ENCODE measurements around the gene TGFA. TPM values are rescaled to one million over a fixed set of nuclear protein-coding genes. Genes with fewer than 3 reads are reported as not detected.

The TGFA gene
- total and polyA plus RNA-seq, 3 experiments from 2014 or later, result 0.35 to 3.0 (median 0.42) TPM

- no peaks in the 10 kb centered on the region for H3K36me3 ChIP-seq (ENCODE audit: insufficient read depth, low read length)
- H3K4me1 ChIP-seq (ENCODE audit: insufficient read depth, low read length), result peaks cover 3% of the 10 kb centered on the region
- H3K9me3 Mint-ChIP-seq, result peaks cover 0 to 9% (median 4%) of the 10 kb centered on the region in 5 donors
- H3K36me3 Mint-ChIP-seq, result peaks cover 0 to 4% (median 0%) of the 10 kb centered on the region in 3 donors
- ChIA-PET CTCF (interaction anchor here (1.0 kb wide), 1 partner anchor 271 kb away, joined by 3 read pairs; no protein-coding TSS in a partner anchor), POLR2A (no interaction called here)
- H3K27me3 Mint-ChIP-seq, result peaks cover 16 to 63% of the 10 kb centered on the region in 2 donors
- DNase-seq, result no peak
- no peaks in the 10 kb centered on the region for H3K4me1 Mint-ChIP-seq
- no peaks in the 10 kb centered on the region for H3K27me3 ChIP-seq (ENCODE audit: insufficient read depth, low read length, poor library complexity, severe bottlenecking)
- H3K27ac Mint-ChIP-seq, result no peak overlapping the region
- H3K9me3 ChIP-seq (ENCODE audit: low read length), result no peaks in the 10 kb centered on the region
- no peak overlapping the region for H3K27ac ChIP-seq (ENCODE audit: low read depth, low read length)
- H3K4me3 Mint-ChIP-seq, result no peak overlapping the region
- no peak overlapping the region for H3K4me3 ChIP-seq (ENCODE audit: low read length)
Observed at GRCh38 chr2:70574109-70574508, 20.5 kb upstream of the TGFA start.

GRCh38 chr2:70570041-70570661 lies 16.5 kb upstream of the TGFA start:
- no peak overlapping the region for H3K27ac ChIP-seq (ENCODE audit: low read depth, low read length)
- no peaks in the 10 kb centered on the region for H3K9me3 ChIP-seq (ENCODE audit: low read length)
- DNase-seq, result no peak
- no peaks in the 10 kb centered on the region for H3K27me3 ChIP-seq (ENCODE audit: insufficient read depth, low read length, poor library complexity, severe bottlenecking)
- ChIA-PET CTCF (no interaction called here), POLR2A (no interaction called here)
- no peaks in the 10 kb centered on the region for H3K36me3 Mint-ChIP-seq
- H3K4me3 Mint-ChIP-seq, result no peak overlapping the region
- no peaks in the 10 kb centered on the region for H3K36me3 ChIP-seq (ENCODE audit: insufficient read depth, low read length)
- peaks cover 10 to 40% of the 10 kb centered on the region in 2 donors for H3K27me3 Mint-ChIP-seq
- no peaks in the 10 kb centered on the region for H3K4me1 Mint-ChIP-seq
- H3K4me1 ChIP-seq (ENCODE audit: insufficient read depth, low read length), result peaks cover 3% of the 10 kb centered on the region
- no peak overlapping the region for H3K27ac Mint-ChIP-seq
- H3K4me3 ChIP-seq (ENCODE audit: low read length), result no peak overlapping the region
- H3K9me3 Mint-ChIP-seq, result peaks cover 0 to 1% (median 0%) of the 10 kb centered on the region in 5 donors

GRCh38 chr2:70569559-70569958 lies 15.9 kb upstream of the TGFA start:
- ChIA-PET CTCF (no interaction called here), POLR2A (no interaction called here)
- Histone ChIP-seq H3K27ac (ENCODE audit: low read depth, low read length) (no peak overlapping the region), H3K36me3 (ENCODE audit: insufficient read depth, low read length) (no peaks in the 10 kb centered on the region), H3K4me3 (ENCODE audit: low read length) (no peak overlapping the region), H3K27me3 (ENCODE audit: insufficient read depth, low read length, poor library complexity, severe bottlenecking) (no peaks in the 10 kb centered on the region), H3K4me1 (ENCODE audit: insufficient read depth, low read length) (peaks cover 3% of the 10 kb centered on the region), H3K9me3 (ENCODE audit: low read length) (no peaks in the 10 kb centered on the region)
- H3K4me3 Mint-ChIP-seq, result no peak overlapping the region
- peaks cover 10 to 34% of the 10 kb centered on the region in 2 donors for H3K27me3 Mint-ChIP-seq
- no peaks in the 10 kb centered on the region for H3K4me1 Mint-ChIP-seq
- no peaks in the 10 kb centered on the region for H3K9me3 Mint-ChIP-seq
- DNase-seq, result no peak
- no peaks in the 10 kb centered on the region for H3K36me3 Mint-ChIP-seq
- no peak overlapping the region for H3K27ac Mint-ChIP-seq

- Mint-ChIP-seq H3K4me3 (no peak overlapping the region), H3K4me1 (no peaks in the 10 kb centered on the region), H3K9me3 (no peaks in the 10 kb centered on the region), H3K27me3 (peaks cover 2 to 15% of the 10 kb centered on the region in 2 donors), H3K36me3 (no peaks in the 10 kb centered on the region), H3K27ac (no peak overlapping the region)
- ChIA-PET POLR2A (no interaction called here), CTCF (no interaction called here)
- no peaks in the 10 kb centered on the region for H3K4me1 ChIP-seq (ENCODE audit: insufficient read depth, low read length)
- H3K4me3 ChIP-seq (ENCODE audit: low read length), result no peak overlapping the region
- no peak for DNase-seq
- no peaks in the 10 kb centered on the region for H3K9me3 ChIP-seq (ENCODE audit: low read length)
- H3K36me3 ChIP-seq (ENCODE audit: insufficient read depth, low read length), result no peaks in the 10 kb centered on the region
- no peak overlapping the region for H3K27ac ChIP-seq (ENCODE audit: low read depth, low read length)
- H3K27me3 ChIP-seq (ENCODE audit: insufficient read depth, low read length, poor library complexity, severe bottlenecking), result no peaks in the 10 kb centered on the region
Observed at GRCh38 chr2:70566906-70567305, 13.3 kb upstream of the TGFA start.

- Histone ChIP-seq H3K36me3 (ENCODE audit: insufficient read depth, low read length) (no peaks in the 10 kb centered on the region), H3K9me3 (ENCODE audit: low read length) (no peaks in the 10 kb centered on the region), H3K4me1 (ENCODE audit: insufficient read depth, low read length) (no peaks in the 10 kb centered on the region), H3K4me3 (ENCODE audit: low read length) (no peak overlapping the region), H3K27ac (ENCODE audit: low read depth, low read length) (no peak overlapping the region), H3K27me3 (ENCODE audit: insufficient read depth, low read length, poor library complexity, severe bottlenecking) (no peaks in the 10 kb centered on the region)
- H3K27ac Mint-ChIP-seq, result no peak overlapping the region
- peaks cover 4 to 17% of the 10 kb centered on the region in 2 donors for H3K27me3 Mint-ChIP-seq
- ChIA-PET POLR2A (no interaction called here), CTCF (no interaction called here)
- no peak overlapping the region for H3K4me3 Mint-ChIP-seq
- no peaks in the 10 kb centered on the region for H3K36me3 Mint-ChIP-seq
- DNase-seq, result no peak
- H3K9me3 Mint-ChIP-seq, result no peaks in the 10 kb centered on the region
- H3K4me1 Mint-ChIP-seq, result no peaks in the 10 kb centered on the region
Observed at GRCh38 chr2:70566464-70566863, 12.8 kb upstream of the TGFA start.

GRCh38 chr2:70565039-70565731 lies 11.6 kb upstream of the TGFA start:
- no peaks in the 10 kb centered on the region for H3K9me3 ChIP-seq (ENCODE audit: low read length)
- Mint-ChIP-seq H3K27ac (no peak overlapping the region), H3K4me1 (no peaks in the 10 kb centered on the region), H3K27me3 (peaks cover 8 to 21% of the 10 kb centered on the region in 2 donors), H3K36me3 (peaks cover 0 to 4% (median 0%) of the 10 kb centered on the region in 3 donors), H3K9me3 (peaks cover 0 to 2% (median 0%) of the 10 kb centered on the region in 5 donors), H3K4me3 (no peak overlapping the region)
- CTCF ChIA-PET, result no interaction called here
- H3K4me1 ChIP-seq (ENCODE audit: insufficient read depth, low read length), result no peaks in the 10 kb centered on the region
- peaks cover 3% of the 10 kb centered on the region for H3K27me3 ChIP-seq (ENCODE audit: insufficient read depth, low read length, poor library complexity, severe bottlenecking)
- POLR2A ChIA-PET, result no interaction called here
- no peaks in the 10 kb centered on the region for H3K36me3 ChIP-seq (ENCODE audit: insufficient read depth, low read length)
- DNase-seq, result no peak
- no peak overlapping the region for H3K4me3 ChIP-seq (ENCODE audit: low read length)
- H3K27ac ChIP-seq (ENCODE audit: low read depth, low read length), result no peak overlapping the region

- no peaks in the 10 kb centered on the region for H3K4me1 Mint-ChIP-seq
- ChIA-PET POLR2A (no interaction called here), CTCF (interaction anchor here (1.3 kb wide), 1 partner anchor 12 kb away, joined by 3 read pairs; no protein-coding TSS in a partner anchor)
- no peak for DNase-seq
- H3K4me3 ChIP-seq (ENCODE audit: low read length), result no peak overlapping the region
- H3K36me3 ChIP-seq (ENCODE audit: insufficient read depth, low read length), result no peaks in the 10 kb centered on the region
- peaks cover 3% of the 10 kb centered on the region for H3K27me3 ChIP-seq (ENCODE audit: insufficient read depth, low read length, poor library complexity, severe bottlenecking)
- H3K4me3 Mint-ChIP-seq, result no peak overlapping the region
- H3K4me1 ChIP-seq (ENCODE audit: insufficient read depth, low read length), result no peaks in the 10 kb centered on the region
- H3K36me3 Mint-ChIP-seq, result peaks cover 0 to 4% (median 0%) of the 10 kb centered on the region in 3 donors
- no peak overlapping the region for H3K27ac Mint-ChIP-seq
- H3K27ac ChIP-seq (ENCODE audit: low read depth, low read length), result no peak overlapping the region
- peaks cover 0 to 2% (median 0%) of the 10 kb centered on the region in 5 donors for H3K9me3 Mint-ChIP-seq
- peaks cover 20 to 45% of the 10 kb centered on the region in 2 donors for H3K27me3 Mint-ChIP-seq
- H3K9me3 ChIP-seq (ENCODE audit: low read length), result no peaks in the 10 kb centered on the region
Observed at GRCh38 chr2:70561893-70562292, 8.3 kb upstream of the TGFA start.

GRCh38 chr2:70560442-70560841 lies 6.8 kb upstream of the TGFA start:
- Mint-ChIP-seq H3K27ac (peak overlapping the region in 1 of 8 donors; percentile 45), H3K4me1 (peaks cover 0 to 3% (median 2%) of the 10 kb centered on the region in 3 donors), H3K9me3 (peaks cover 0 to 2% (median 0%) of the 10 kb centered on the region in 5 donors), H3K27me3 (peaks cover 20 to 51% of the 10 kb centered on the region in 2 donors), H3K36me3 (peaks cover 0 to 4% (median 0%) of the 10 kb centered on the region in 3 donors), H3K4me3 (no peak overlapping the region)
- Histone ChIP-seq H3K4me1 (ENCODE audit: insufficient read depth, low read length) (no peaks in the 10 kb centered on the region), H3K4me3 (ENCODE audit: low read length) (no peak overlapping the region), H3K27me3 (ENCODE audit: insufficient read depth, low read length, poor library complexity, severe bottlenecking) (peaks cover 3% of the 10 kb centered on the region), H3K27ac (ENCODE audit: low read depth, low read length) (no peak overlapping the region), H3K36me3 (ENCODE audit: insufficient read depth, low read length) (no peaks in the 10 kb centered on the region), H3K9me3 (ENCODE audit: low read length) (no peaks in the 10 kb centered on the region)
- CTCF ChIA-PET, result no interaction called here
- POLR2A ChIA-PET, result no interaction called here
- no peak for DNase-seq

Data from CD8-positive, alpha-beta memory T cell (primary cell).